Measurements from ENCODE around the gene PTPRR. TPM values are rescaled to one million over a fixed set of nuclear protein-coding genes. Genes with fewer than 3 reads are reported as not detected.

Gene PTPRR
- total RNA-seq = 0.64 TPM in 1 of 2 replicates, not detected in the other

GRCh38 chr12:70920251-70920851, at the start of gene PTPRR:
TSS of gene PTPRR (minus strand) at chr12:70920738. CDS start at chr12:70920390, 348 bp downstream.
- no peak for DNase-seq (ENCODE audit: low read depth)

GRCh38 chr12:70966996-70967790, 46.7 kb upstream of the PTPRR start:
- no peak for DNase-seq (ENCODE audit: low read depth)
- no peak for TF ChIP-seq CTCF (IDR thresholded peaks at IDR 0.05; ENCODE audit: insufficient read depth, low read depth, low read length)
- no peak overlapping the region for H3K4me3 ChIP-seq (ENCODE audit: low read depth, low read length)

More at GRCh38 chr12:70920251-70920851, at the start of gene PTPRR:
- TF ChIP-seq CTCF (IDR thresholded peaks at IDR 0.05; ENCODE audit: insufficient read depth, low read depth, low read length) = no peak
- no peak within 1 kb of the TSS for H3K4me3 ChIP-seq (ENCODE audit: low read depth, low read length)

- no peak for TF ChIP-seq CTCF (IDR thresholded peaks at IDR 0.05; ENCODE audit: insufficient read depth, low read depth, low read length)
- DNase-seq (ENCODE audit: low read depth) = no peak
- H3K4me3 ChIP-seq (ENCODE audit: low read depth, low read length) = no peak overlapping the region
Observed at GRCh38 chr12:70966046-70966445, 45.5 kb upstream of the PTPRR start.

GRCh38 chr12:70964867-70965510, 44.5 kb upstream of the PTPRR start:
- H3K4me3 ChIP-seq (ENCODE audit: low read depth, low read length) = no peak overlapping the region
- DNase-seq (ENCODE audit: low read depth) = no peak
- TF ChIP-seq CTCF (IDR thresholded peaks at IDR 0.05; ENCODE audit: insufficient read depth, low read depth, low read length) = no peak

GRCh38 chr12:70963081-70963660, 42.6 kb upstream of the PTPRR start:
- no peak for DNase-seq (ENCODE audit: low read depth)
- no peak for TF ChIP-seq CTCF (IDR thresholded peaks at IDR 0.05; ENCODE audit: insufficient read depth, low read depth, low read length)

GRCh38 chr12:70962226-70962794, 41.8 kb upstream of the PTPRR start:
- no peak for DNase-seq (ENCODE audit: low read depth)
- no peak overlapping the region for H3K4me3 ChIP-seq (ENCODE audit: low read depth, low read length)
- TF ChIP-seq CTCF (IDR thresholded peaks at IDR 0.05; ENCODE audit: insufficient read depth, low read depth, low read length) = no peak

More at GRCh38 chr12:70963081-70963660, 42.6 kb upstream of the PTPRR start:
- no peak overlapping the region for H3K4me3 ChIP-seq (ENCODE audit: low read depth, low read length)

Data from fibroblast of villous mesenchyme (primary cell).